GM21360 (cell line): Measurements from ENCODE around the gene ZNRF4.
"Not testable (repeated sequence)": the region's sequence is repeated elsewhere in the genome, so short reads cannot be mapped to it uniquely, and the experiment has no call there.

Experiments used
- ATAC-seq: cut with Tn5 transposase; IDR thresholded peaks from one replicate; pipeline ENCODE4 v1.9.1; 2021; ENCODE audit warnings: mild to moderate bottlenecking, moderate library complexity; ENCODE audit not compliant: unreplicated experiment

Gene ZNRF4

GRCh38 chr19:5472286-5472685 lies 17.1 kb downstream of the ZNRF4 start:
- no peak for ATAC-seq

- ATAC-seq: no peak
Measured at GRCh38 chr19:5473646-5474045, 18.4 kb downstream of the ZNRF4 start.

GRCh38 chr19:5477451-5478215 lies 22.4 kb downstream of the ZNRF4 start:
- no peak for ATAC-seq

- ATAC-seq: no peak
Measured at GRCh38 chr19:5478241-5478924, 23.2 kb downstream of the ZNRF4 start.

- ATAC-seq: no peak
Measured at GRCh38 chr19:5478925-5479588, 23.8 kb downstream of the ZNRF4 start.

GRCh38 chr19:5479958-5480357 lies 24.7 kb downstream of the ZNRF4 start:
- no peak for ATAC-seq

GRCh38 chr19:5480427-5480836 lies 25.2 kb downstream of the ZNRF4 start:
- ATAC-seq: no peak

- ATAC-seq: no peak
Measured at GRCh38 chr19:5481957-5482356, 26.7 kb downstream of the ZNRF4 start.

GRCh38 chr19:5484398-5485285 lies 29.4 kb downstream of the ZNRF4 start:
- ATAC-seq: no peak

- ATAC-seq: no peak
Measured at GRCh38 chr19:5485286-5485636, 30.0 kb downstream of the ZNRF4 start.

GRCh38 chr19:5485658-5486057 lies 30.4 kb downstream of the ZNRF4 start:
- ATAC-seq: not testable (repeated sequence)

- ATAC-seq: no peak
Measured at GRCh38 chr19:5487222-5487621, 32.0 kb downstream of the ZNRF4 start.

GRCh38 chr19:5489551-5489950 lies 34.3 kb downstream of the ZNRF4 start:
- ATAC-seq: no peak

GRCh38 chr19:5491565-5491964 lies 36.3 kb downstream of the ZNRF4 start:
- no peak for ATAC-seq

GRCh38 chr19:5492281-5492634 lies 37.0 kb downstream of the ZNRF4 start:
- ATAC-seq: no peak

- ATAC-seq: no peak
Measured at GRCh38 chr19:5492635-5493409, 37.6 kb downstream of the ZNRF4 start.

GRCh38 chr19:5494773-5495172 lies 39.6 kb downstream of the ZNRF4 start:
- ATAC-seq: no peak

- ATAC-seq: no peak
Measured at GRCh38 chr19:5495792-5496191, 40.6 kb downstream of the ZNRF4 start.

GRCh38 chr19:5497297-5497696 lies 42.1 kb downstream of the ZNRF4 start:
- ATAC-seq: no peak

- no peak for ATAC-seq
Measured at GRCh38 chr19:5498830-5499550, 43.8 kb downstream of the ZNRF4 start.
